ENCODE data around the gene UGT1A7. TPM values are rescaled to one million over a fixed set of nuclear protein-coding genes. Genes with fewer than 3 reads are reported as not detected.

UGT1A7 gene
- total RNA-seq, 2 experiments from 2014 or later: not detected

DNA sequence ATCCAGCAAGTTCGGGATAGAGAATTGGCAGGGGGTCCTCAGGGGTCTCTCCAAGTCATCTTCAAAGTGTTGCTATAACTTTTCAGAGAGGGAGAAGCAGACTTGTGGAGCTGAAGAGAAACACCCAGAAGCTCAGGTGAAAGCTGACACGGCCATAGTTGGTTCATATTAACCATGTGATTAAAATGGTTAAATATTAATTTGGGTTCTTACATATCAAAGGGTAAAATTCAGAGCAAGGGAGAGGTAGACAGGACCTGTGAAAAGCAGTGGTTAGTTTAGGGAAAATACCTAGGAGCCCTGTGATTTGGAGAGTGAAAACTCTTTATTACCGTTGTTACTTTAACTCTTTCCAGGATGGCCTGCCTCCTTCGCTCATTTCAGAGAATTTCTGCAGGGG, 10.9 kb downstream of the UGT1A7 start, which contains the start of gene UGT1A6:
TSS of gene UGT1A6 (plus strand) at position 243 of the 400 bp plus-strand sequence. CDS start at position 358, 115 bp downstream.
- peaks cover 0 to 4% of the 10 kb centered on the region in 2 experiments for H3K9me3 ChIP-seq (ENCODE audit: control insufficient read depth in 1 of 2, insufficient read depth in 1 of 2, low read length in 2 of 2)
- H3K36me3 ChIP-seq (ENCODE audit: insufficient read depth, low read length): no peaks in the 10 kb centered on the region
- intact Hi-C loops (cut with DNase I, micrococcal nuclease): no loop called here
- H3K4me1 ChIP-seq (ENCODE audit: insufficient read depth, low read length): no peaks in the 10 kb centered on the region
- Mint-ChIP-seq H3K4me1 (ENCODE audit: low read depth) (no peaks in the 10 kb centered on the region), H3K4me3 (no peak within 1 kb of the TSS), H3K27ac (no peak within 1 kb of the TSS), H3K27me3 (peaks cover 4% of the 10 kb centered on the region), H3K36me3 (ENCODE audit: low read depth) (no peaks in the 10 kb centered on the region), H3K9me3 (no peaks in the 10 kb centered on the region)
- no peak within 1 kb of the TSS for H3K4me3 ChIP-seq (ENCODE audit: low read length)
- no peak for DNase-seq
- H3K27me3 ChIP-seq (ENCODE audit: control insufficient read depth in 1 of 2, insufficient read depth in 2 of 2, low read length in 2 of 2): peaks cover 2 to 7% of the 10 kb centered on the region in 2 experiments
- no peak within 1 kb of the TSS for H3K27ac ChIP-seq (ENCODE audit: low read depth in 1 of 2, low read length in 2 of 2)
- ATAC-seq (ENCODE audit: poor library complexity): no peak
- CTCF ChIA-PET: no interaction called here
- TF ChIP-seq, protein P1, sequence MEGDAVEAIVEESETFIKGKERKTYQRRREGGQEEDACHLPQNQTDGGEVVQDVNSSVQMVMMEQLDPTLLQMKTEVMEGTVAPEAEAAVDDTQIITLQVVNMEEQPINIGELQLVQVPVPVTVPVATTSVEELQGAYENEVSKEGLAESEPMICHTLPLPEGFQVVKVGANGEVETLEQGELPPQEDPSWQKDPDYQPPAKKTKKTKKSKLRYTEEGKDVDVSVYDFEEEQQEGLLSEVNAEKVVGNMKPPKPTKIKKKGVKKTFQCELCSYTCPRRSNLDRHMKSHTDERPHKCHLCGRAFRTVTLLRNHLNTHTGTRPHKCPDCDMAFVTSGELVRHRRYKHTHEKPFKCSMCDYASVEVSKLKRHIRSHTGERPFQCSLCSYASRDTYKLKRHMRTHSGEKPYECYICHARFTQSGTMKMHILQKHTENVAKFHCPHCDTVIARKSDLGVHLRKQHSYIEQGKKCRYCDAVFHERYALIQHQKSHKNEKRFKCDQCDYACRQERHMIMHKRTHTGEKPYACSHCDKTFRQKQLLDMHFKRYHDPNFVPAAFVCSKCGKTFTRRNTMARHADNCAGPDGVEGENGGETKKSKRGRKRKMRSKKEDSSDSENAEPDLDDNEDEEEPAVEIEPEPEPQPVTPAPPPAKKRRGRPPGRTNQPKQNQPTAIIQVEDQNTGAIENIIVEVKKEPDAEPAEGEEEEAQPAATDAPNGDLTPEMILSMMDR (IDR thresholded peaks at IDR 0.05): no peak
- POLR2A ChIA-PET: no interaction called here

DNA sequence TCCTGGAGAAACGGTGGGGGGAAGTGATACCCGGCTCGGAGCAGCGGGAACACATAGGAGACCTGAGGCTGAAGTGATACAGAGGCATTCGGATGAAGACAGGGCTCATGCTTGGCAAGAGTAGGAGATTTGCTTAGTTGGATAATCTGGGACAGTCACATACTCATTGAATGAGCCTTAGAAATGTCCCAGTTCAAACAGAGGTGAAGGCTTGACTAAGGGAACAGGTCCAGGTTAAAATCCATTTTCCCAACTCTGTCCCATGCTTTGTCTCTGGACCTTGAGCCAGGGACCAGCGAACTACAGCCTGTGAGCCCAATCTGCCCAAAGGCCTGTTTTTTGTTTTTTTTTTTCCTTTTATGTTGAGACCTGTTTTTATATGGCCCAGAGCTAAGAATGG, 12.3 kb downstream of the UGT1A7 start:
- no peak overlapping the region for H3K27ac Mint-ChIP-seq
- Histone ChIP-seq H3K9me3 (ENCODE audit: control insufficient read depth in 1 of 2, insufficient read depth in 1 of 2, low read length in 2 of 2) (peaks cover 0 to 4% of the 10 kb centered on the region in 2 experiments), H3K27ac (ENCODE audit: low read depth in 1 of 2, low read length in 2 of 2) (no peak overlapping the region), H3K4me1 (ENCODE audit: insufficient read depth, low read length) (no peaks in the 10 kb centered on the region), H3K4me3 (ENCODE audit: low read length) (no peak overlapping the region), H3K27me3 (ENCODE audit: control insufficient read depth in 1 of 2, insufficient read depth in 2 of 2, low read length in 2 of 2) (peaks cover 3 to 5% of the 10 kb centered on the region in 2 experiments), H3K36me3 (ENCODE audit: insufficient read depth, low read length) (no peaks in the 10 kb centered on the region)
- ChIA-PET CTCF (no interaction called here), POLR2A (no interaction called here)
- TF ChIP-seq, protein P1 (IDR thresholded peaks at IDR 0.05): no peak
- H3K36me3 Mint-ChIP-seq (ENCODE audit: low read depth): no peaks in the 10 kb centered on the region
- intact Hi-C loops (cut with DNase I, micrococcal nuclease): no loop called here
- DNase-seq: no peak
- H3K27me3 Mint-ChIP-seq: peaks cover 1% of the 10 kb centered on the region
- no peaks in the 10 kb centered on the region for H3K9me3 Mint-ChIP-seq
- no peak for ATAC-seq (ENCODE audit: poor library complexity)
- no peaks in the 10 kb centered on the region for H3K4me1 Mint-ChIP-seq (ENCODE audit: low read depth)
- no peak overlapping the region for H3K4me3 Mint-ChIP-seq

DNA sequence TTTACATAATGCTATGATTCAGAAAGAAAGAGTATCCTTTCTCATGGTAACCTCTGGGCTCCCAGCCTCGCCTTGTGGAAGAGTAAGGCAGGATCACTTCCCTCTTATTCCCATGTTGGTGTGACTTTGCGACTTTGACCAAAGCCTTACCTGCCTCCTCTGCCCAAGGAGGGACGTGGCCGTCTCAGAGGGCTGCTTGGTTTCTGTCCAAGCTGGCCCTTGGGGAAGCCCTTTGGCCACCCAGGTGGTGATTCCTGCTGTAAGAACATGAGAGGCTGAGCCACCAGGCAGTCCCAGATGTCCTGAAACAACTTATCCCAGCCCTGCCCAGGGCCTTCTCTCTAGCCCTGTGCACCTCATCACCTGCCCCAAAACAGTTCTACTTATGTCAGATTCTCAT, 17.0 kb downstream of the UGT1A7 start:
- Histone ChIP-seq H3K4me1 (ENCODE audit: insufficient read depth, low read length) (no peaks in the 10 kb centered on the region), H3K27me3 (ENCODE audit: control insufficient read depth in 1 of 2, insufficient read depth in 2 of 2, low read length in 2 of 2) (peaks cover 0 to 4% of the 10 kb centered on the region in 2 experiments), H3K4me3 (ENCODE audit: low read length) (no peak overlapping the region), H3K36me3 (ENCODE audit: insufficient read depth, low read length) (no peaks in the 10 kb centered on the region), H3K27ac (ENCODE audit: low read depth in 1 of 2, low read length in 2 of 2) (no peak overlapping the region), H3K9me3 (ENCODE audit: control insufficient read depth in 1 of 2, insufficient read depth in 1 of 2, low read length in 2 of 2) (peaks cover 0 to 1% of the 10 kb centered on the region in 2 experiments)
- Mint-ChIP-seq H3K27ac (no peak overlapping the region), H3K9me3 (no peaks in the 10 kb centered on the region), H3K27me3 (peaks cover 5% of the 10 kb centered on the region), H3K4me1 (ENCODE audit: low read depth) (no peaks in the 10 kb centered on the region), H3K36me3 (ENCODE audit: low read depth) (no peaks in the 10 kb centered on the region), H3K4me3 (no peak overlapping the region)
- CTCF ChIA-PET: no interaction called here
- intact Hi-C loops (cut with DNase I, micrococcal nuclease): no loop called here
- POLR2A ChIA-PET: no interaction called here
- no peak for DNase-seq
- TF ChIP-seq, protein P1 (IDR thresholded peaks at IDR 0.05): no peak
- no peak for ATAC-seq (ENCODE audit: poor library complexity)
